Measurements from ENCODE around the gene NEAT1.

DNA sequence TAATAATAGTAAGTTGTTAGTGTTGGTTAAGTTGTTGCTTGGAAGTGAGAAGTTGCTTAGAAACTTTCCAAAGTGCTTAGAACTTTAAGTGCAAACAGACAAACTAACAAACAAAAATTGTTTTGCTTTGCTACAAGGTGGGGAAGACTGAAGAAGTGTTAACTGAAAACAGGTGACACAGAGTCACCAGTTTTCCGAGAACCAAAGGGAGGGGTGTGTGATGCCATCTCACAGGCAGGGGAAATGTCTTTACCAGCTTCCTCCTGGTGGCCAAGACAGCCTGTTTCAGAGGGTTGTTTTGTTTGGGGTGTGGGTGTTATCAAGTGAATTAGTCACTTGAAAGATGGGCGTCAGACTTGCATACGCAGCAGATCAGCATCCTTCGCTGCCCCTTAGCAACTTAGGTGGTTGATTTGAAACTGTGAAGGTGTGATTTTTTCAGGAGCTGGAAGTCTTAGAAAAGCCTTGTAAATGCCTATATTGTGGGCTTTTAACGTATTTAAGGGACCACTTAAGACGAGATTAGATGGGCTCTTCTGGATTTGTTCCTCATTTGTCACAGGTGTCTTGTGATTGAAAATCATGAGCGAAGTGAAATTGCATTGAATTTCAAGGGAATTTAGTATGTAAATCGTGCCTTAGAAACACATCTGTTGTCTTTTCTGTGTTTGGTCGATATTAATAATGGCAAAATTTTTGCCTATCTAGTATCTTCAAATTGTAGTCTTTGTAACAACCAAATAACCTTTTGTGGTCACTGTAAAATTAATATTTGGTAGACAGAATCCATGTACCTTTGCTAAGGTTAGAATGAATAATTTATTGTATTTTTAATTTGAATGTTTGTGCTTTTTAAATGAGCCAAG, 2.7 kb downstream of the NEAT1 start:
- TF ChIP-seq CTCF (conservative IDR thresholded peaks at IDR 0.05 in 1 of 2, IDR thresholded peaks at IDR 0.05 in 1 of 2; ENCODE audit: extremely low read depth in 1 of 2, insufficient read depth in 1 of 2, low read depth in 1 of 2, low read length in 2 of 2) (peak; percentile 6 to 21), EZH2 (IDR thresholded peaks at IDR 0.05; ENCODE audit: borderline replicate concordance, low read length) (no peak)
